Left ventricle myocardium superior (tissue), 1 donor: ENCODE measurements around the gene KRTAP10-5. TPM values are rescaled to one million over a fixed set of nuclear protein-coding genes. Genes with fewer than 3 reads are reported as not detected.
"Not testable (repeated sequence)": the region's sequence is repeated elsewhere in the genome, so short reads cannot be mapped to it uniquely, and the experiment has no call there.

Source experiments
- ATAC-seq: fragments of 200-7000 bp; cut with Tn5 transposase; one replicate; pipeline ENCODE4 v1.9.1; 2020; ENCODE audit warnings: mild to moderate bottlenecking, moderate library complexity
- DNase-seq: peaks from one replicate; pipeline ENCODE4 v3.0.0-alpha.2; 2020
- intact Hi-C: fragments of 100-400 bp; cut with micrococcal nuclease; formaldehyde crosslinking; loops from one replicate; pipeline ENCODE4 v1.11.0; 2022
- total RNA-seq: library from RNA; stranded (reverse); fragmentation: NEBNext Ultra II Directional; extraction: Animal tissue kit (Norgen Biotek cat#: 25700); gene quantifications from one replicate; pipeline ENCODE4 v1.2.1, GENCODE V29; 2021
- donor health status: DM: no; HTN: yes; CAD: no; lungs with severe emphysema.

The KRTAP10-5 gene
- total RNA-seq, 1 donor from 2014 or later, result not detected

GRCh38 chr21:44612669-44613229, 32.3 kb upstream of the KRTAP10-5 start:
- DNase-seq (no peak), ATAC-seq (no peak)
- intact Hi-C loops, result no loop called here

GRCh38 chr21:44612029-44612486, 31.7 kb upstream of the KRTAP10-5 start, which contains the start of gene KRTAP10-8:
Gene KRTAP10-8 (plus strand): TSS chr21:44612079. CDS start chr21:44612101, 22 bp downstream.
- ATAC-seq (no peak), DNase-seq (no peak)
- intact Hi-C loops, result no loop called here

- intact Hi-C loops, result no loop called here
- DNase-seq (no peak), ATAC-seq (no peak)
These were observed 31.1 kb upstream of the KRTAP10-5 start for GRCh38 chr21:44611551-44611950.

GRCh38 chr21:44610157-44610843, 29.9 kb upstream of the KRTAP10-5 start:
- intact Hi-C loops, DNase-seq, ATAC-seq: not testable (repeated sequence)

- ATAC-seq (no peak), DNase-seq (no peak)
- intact Hi-C loops, result no loop called here
These were observed 28.8 kb upstream of the KRTAP10-5 start for GRCh38 chr21:44609193-44609592.

GRCh38 chr21:44606495-44606894, 26.1 kb upstream of the KRTAP10-5 start:
- no peak for ATAC-seq
- intact Hi-C loops, result no loop called here
- DNase-seq, result no peak

GRCh38 chr21:44603911-44604310, 23.5 kb upstream of the KRTAP10-5 start:
- ATAC-seq (no peak), DNase-seq (no peak)
- intact Hi-C loops, result no loop called here

- no peak for ATAC-seq
- intact Hi-C loops, result no loop called here
- no peak for DNase-seq
These were observed 22.9 kb upstream of the KRTAP10-5 start for GRCh38 chr21:44603109-44603875.

GRCh38 chr21:44602463-44602850, 22.1 kb upstream of the KRTAP10-5 start:
- intact Hi-C loops, result no loop called here
- no peak for ATAC-seq
- DNase-seq, result no peak

- ATAC-seq (no peak), DNase-seq (no peak)
- intact Hi-C loops, result no loop called here
These were observed 21.4 kb upstream of the KRTAP10-5 start for GRCh38 chr21:44601596-44602462.

- ATAC-seq, result peak; percentile 21
- DNase-seq, intact Hi-C loops: not testable (repeated sequence)
These were observed 20.7 kb upstream of the KRTAP10-5 start for GRCh38 chr21:44601091-44601490.

- DNase-seq, intact Hi-C loops: not testable (repeated sequence)
- peak; percentile 51 for ATAC-seq
These were observed 19.9 kb upstream of the KRTAP10-5 start, which contains the start of gene KRTAP10-7 for GRCh38 chr21:44600118-44600978. Gene KRTAP10-7 (plus strand): TSS chr21:44600597. CDS start chr21:44600622, 25 bp downstream.

GRCh38 chr21:44599264-44600029, 19.0 kb upstream of the KRTAP10-5 start:
- intact Hi-C loops, result no loop called here
- ATAC-seq (no peak), DNase-seq (no peak)

- ATAC-seq (no peak), DNase-seq (no peak)
- intact Hi-C loops, result no loop called here
These were observed 17.7 kb upstream of the KRTAP10-5 start for GRCh38 chr21:44598061-44598460.

GRCh38 chr21:44596068-44596725, 15.8 kb upstream of the KRTAP10-5 start:
- ATAC-seq, result no peak
- intact Hi-C loops, result no loop called here

GRCh38 chr21:44595524-44595923, 15.1 kb upstream of the KRTAP10-5 start:
- no peak for ATAC-seq
- intact Hi-C loops, result no loop called here
- DNase-seq, result no peak

More at GRCh38 chr21:44596068-44596725, 15.8 kb upstream of the KRTAP10-5 start:
- no peak for DNase-seq

GRCh38 chr21:44594406-44594916, 14.1 kb upstream of the KRTAP10-5 start:
- no peak for ATAC-seq
- intact Hi-C loops, result no loop called here
- DNase-seq, result no peak
